ENCODE measurements around the gene BICDL2. TPM values are rescaled to one million over a fixed set of nuclear protein-coding genes. Genes with fewer than 3 reads are reported as not detected.

BICDL2 gene
- total RNA-seq, 2 donors from 2014 or later = 0.30 TPM; not detected in 1

GRCh38 chr16:3022684-3023414, 13.9 kb downstream of the BICDL2 start:
- ATAC-seq (replicated peaks in 1 of 2) (no peak), DNase-seq (peak in 1 of 2 donors; percentile 31)
- Mint-ChIP-seq H3K36me3 (ENCODE audit: insufficient read depth in 2 of 2) (peaks cover 0 to 5% of the 10 kb centered on the region in 2 donors), H3K27ac (peak overlapping the region; percentile 87), H3K27me3 (ENCODE audit: low read depth) (peaks cover 17% of the 10 kb centered on the region), H3K4me3 (peak overlapping the region; percentile 83 to 85), H3K4me1 (ENCODE audit: low read depth) (peaks cover 68% of the 10 kb centered on the region), H3K9me3 (no peaks in the 10 kb centered on the region)

DNA sequence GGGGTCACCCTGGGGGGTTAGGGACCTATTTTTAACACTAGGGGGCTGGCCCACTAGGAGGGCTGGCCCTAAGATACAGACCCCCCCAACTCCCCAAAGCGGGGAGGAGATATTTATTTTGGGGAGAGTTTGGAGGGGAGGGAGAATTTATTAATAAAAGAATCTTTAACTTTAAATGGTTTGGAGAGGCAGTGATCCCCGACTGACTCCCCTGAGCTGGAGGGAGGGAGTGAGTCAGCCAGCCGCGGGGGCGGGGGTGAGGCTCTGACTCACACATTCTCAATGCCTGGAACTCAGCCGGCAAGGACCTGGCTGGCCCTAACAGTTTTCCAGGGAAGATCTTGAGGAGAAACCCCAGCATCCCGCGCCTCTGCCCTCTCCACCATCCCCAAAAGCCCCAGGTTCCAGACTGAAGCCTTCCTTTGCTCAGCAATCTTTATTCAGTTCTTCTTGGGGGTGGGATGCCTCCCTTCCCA, 14.5 kb downstream of the BICDL2 start:
- DNase-seq (peak; percentile 91 to 94), ATAC-seq (replicated peaks in 1 of 2) (peak; percentile 39 to 46)
- H3K27me3 Mint-ChIP-seq (ENCODE audit: low read depth) = peaks cover 17% of the 10 kb centered on the region
- H3K27ac Mint-ChIP-seq = peak overlapping the region; percentile 87
- H3K9me3 Mint-ChIP-seq = no peaks in the 10 kb centered on the region
- H3K4me3 Mint-ChIP-seq = peak overlapping the region; percentile 83 to 85
- peaks cover 0 to 5% of the 10 kb centered on the region in 2 donors for H3K36me3 Mint-ChIP-seq (ENCODE audit: insufficient read depth in 2 of 2)
- H3K4me1 Mint-ChIP-seq (ENCODE audit: low read depth) = peaks cover 68% of the 10 kb centered on the region

DNA sequence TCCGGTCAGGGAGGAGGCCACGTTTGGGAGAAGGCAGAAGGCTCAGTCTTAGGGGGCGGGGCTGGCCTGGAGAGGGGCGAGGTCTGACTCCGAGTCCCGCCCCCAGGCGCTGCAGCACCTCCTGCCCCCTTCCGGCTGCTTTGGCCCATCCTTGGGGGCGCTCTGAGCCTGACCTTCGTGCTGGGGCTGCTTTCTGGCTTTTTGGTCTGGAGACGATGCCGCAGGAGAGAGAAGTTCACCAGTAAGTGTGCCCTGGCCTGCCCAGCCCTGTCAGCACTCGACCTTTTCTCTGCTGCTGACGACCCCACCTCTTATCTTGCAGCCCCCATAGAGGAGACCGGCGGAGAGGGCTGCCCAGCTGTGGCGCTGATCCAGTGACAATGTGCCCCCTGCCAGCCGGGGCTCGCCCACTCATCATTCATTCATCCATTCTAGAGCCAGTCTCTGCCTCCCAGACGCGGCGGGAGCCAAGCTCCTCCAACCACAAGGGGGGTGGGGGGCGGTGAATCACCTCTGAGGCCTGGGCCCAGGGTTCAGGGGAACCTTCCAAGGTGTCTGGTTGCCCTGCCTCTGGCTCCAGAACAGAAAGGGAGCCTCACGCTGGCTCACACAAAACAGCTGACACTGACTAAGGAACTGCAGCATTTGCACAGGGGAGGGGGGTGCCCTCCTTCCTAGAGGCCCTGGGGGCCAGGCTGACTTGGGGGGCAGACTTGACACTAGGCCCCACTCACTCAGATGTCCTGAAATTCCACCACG, 15.1 kb downstream of the BICDL2 start:
- DNase-seq = peak; percentile 84 to 87
- H3K27ac Mint-ChIP-seq = peak overlapping the region; percentile 68
- peak overlapping the region; percentile 83 to 85 for H3K4me3 Mint-ChIP-seq
- H3K36me3 Mint-ChIP-seq (ENCODE audit: insufficient read depth in 2 of 2) = peaks cover 0 to 4% of the 10 kb centered on the region in 2 donors
- peaks cover 68% of the 10 kb centered on the region for H3K4me1 Mint-ChIP-seq (ENCODE audit: low read depth)
- peak; percentile 37 to 44 for ATAC-seq (replicated peaks in 1 of 2)
- H3K9me3 Mint-ChIP-seq = no peaks in the 10 kb centered on the region
- peaks cover 17% of the 10 kb centered on the region for H3K27me3 Mint-ChIP-seq (ENCODE audit: low read depth)

GRCh38 chr16:3020604-3021448, 15.9 kb downstream of the BICDL2 start:
- ATAC-seq (replicated peaks in 1 of 2) (peak; percentile 26 to 32), DNase-seq (peak; percentile 65 to 76)
- peaks cover 17% of the 10 kb centered on the region for H3K27me3 Mint-ChIP-seq (ENCODE audit: low read depth)
- H3K27ac Mint-ChIP-seq = no peak overlapping the region
- no peaks in the 10 kb centered on the region for H3K36me3 Mint-ChIP-seq (ENCODE audit: insufficient read depth in 2 of 2)
- peak overlapping the region; percentile 83 to 85 for H3K4me3 Mint-ChIP-seq
- peaks cover 68% of the 10 kb centered on the region for H3K4me1 Mint-ChIP-seq (ENCODE audit: low read depth)
- H3K9me3 Mint-ChIP-seq = no peaks in the 10 kb centered on the region

DNA sequence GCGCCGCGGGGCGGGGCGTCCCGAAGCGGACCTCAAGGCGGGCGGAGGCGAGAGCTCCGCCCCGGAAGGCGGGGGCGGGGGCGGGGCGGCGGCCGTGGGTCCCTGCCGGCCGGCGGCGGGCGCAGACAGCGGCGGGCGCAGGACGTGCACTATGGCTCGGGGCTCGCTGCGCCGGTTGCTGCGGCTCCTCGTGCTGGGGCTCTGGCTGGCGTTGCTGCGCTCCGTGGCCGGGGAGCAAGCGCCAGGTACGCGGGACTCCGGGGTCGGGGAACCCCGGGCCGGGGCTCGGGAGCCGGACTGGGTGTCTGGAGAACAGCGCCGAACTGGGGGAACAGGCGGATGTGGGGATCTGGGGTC, 16.5 kb downstream of the BICDL2 start, which contains the start of gene TNFRSF12A:
TNFRSF12A (plus strand) TSS at position 122 of the 357 bp plus-strand sequence; CDS start at position 152, 30 bp downstream.
- Mint-ChIP-seq H3K36me3 (ENCODE audit: insufficient read depth in 2 of 2) (no peaks in the 10 kb centered on the region), H3K9me3 (no peaks in the 10 kb centered on the region), H3K4me3 (peak within 1 kb of the TSS; percentile 83 to 85), H3K27ac (peak within 1 kb of the TSS; percentile 40), H3K27me3 (ENCODE audit: low read depth) (peaks cover 17% of the 10 kb centered on the region), H3K4me1 (ENCODE audit: low read depth) (peaks cover 65% of the 10 kb centered on the region)
- DNase-seq (peak; percentile 77 to 84), ATAC-seq (replicated peaks in 1 of 2) (peak; percentile 33 to 36)

DNA sequence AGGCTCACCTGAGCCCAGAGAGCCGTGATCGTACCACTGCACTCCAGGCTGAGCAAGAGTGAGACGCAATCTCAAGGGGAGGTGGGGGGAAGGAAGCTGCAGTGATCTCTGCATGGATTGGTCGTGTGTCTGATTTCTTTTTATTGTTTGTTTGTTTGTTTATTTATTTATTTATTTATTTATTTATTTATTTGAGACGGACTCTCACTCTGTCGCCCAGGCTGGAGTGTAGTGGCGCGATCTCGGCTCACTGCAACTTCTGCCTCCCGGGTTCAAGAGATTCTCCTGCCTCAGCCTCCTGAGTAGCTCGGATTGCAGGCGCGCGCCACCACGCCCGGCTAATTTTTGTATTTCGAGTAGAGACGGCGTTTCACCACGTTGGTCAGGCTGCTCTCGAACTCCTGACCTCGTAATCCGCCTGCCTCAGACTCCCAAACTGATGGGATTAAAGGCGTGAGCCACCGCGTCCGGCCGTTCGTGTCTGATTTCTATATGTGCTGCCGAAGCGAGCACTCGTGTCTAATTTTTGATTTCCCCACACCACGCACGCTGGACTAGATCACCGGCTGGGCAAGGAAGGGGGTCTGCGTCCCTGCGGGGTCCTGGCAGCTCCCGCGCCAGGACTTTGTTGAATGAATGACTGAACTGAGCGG, 17.0 kb downstream of the BICDL2 start:
- Mint-ChIP-seq H3K9me3 (no peaks in the 10 kb centered on the region), H3K36me3 (ENCODE audit: insufficient read depth in 2 of 2) (no peaks in the 10 kb centered on the region), H3K4me1 (ENCODE audit: low read depth) (peaks cover 62% of the 10 kb centered on the region), H3K27ac (peak overlapping the region; percentile 40), H3K4me3 (peak overlapping the region; percentile 83 to 85), H3K27me3 (ENCODE audit: low read depth) (peaks cover 17% of the 10 kb centered on the region)
- DNase-seq (no peak), ATAC-seq (replicated peaks in 1 of 2) (no peak)

- no peak for ATAC-seq (replicated peaks in 1 of 2)
- DNase-seq = peak; percentile 63 to 70
- no peaks in the 10 kb centered on the region for H3K36me3 Mint-ChIP-seq (ENCODE audit: insufficient read depth in 2 of 2)
- no peak within 1 kb of the TSS for H3K27ac Mint-ChIP-seq
- H3K4me3 Mint-ChIP-seq = peak within 1 kb of the TSS; percentile 21 to 58
- H3K4me1 Mint-ChIP-seq (ENCODE audit: low read depth) = peaks cover 49% of the 10 kb centered on the region
- H3K27me3 Mint-ChIP-seq (ENCODE audit: low read depth) = peaks cover 17% of the 10 kb centered on the region
- H3K9me3 Mint-ChIP-seq = no peaks in the 10 kb centered on the region
Observed at GRCh38 chr16:3017794-3018506, 18.8 kb downstream of the BICDL2 start, which contains the start of gene CLDN6. Gene CLDN6, minus strand, starts transcription at chr16:3018183. Its CDS starts 2,162 bp downstream, at chr16:3016021.

DNA sequence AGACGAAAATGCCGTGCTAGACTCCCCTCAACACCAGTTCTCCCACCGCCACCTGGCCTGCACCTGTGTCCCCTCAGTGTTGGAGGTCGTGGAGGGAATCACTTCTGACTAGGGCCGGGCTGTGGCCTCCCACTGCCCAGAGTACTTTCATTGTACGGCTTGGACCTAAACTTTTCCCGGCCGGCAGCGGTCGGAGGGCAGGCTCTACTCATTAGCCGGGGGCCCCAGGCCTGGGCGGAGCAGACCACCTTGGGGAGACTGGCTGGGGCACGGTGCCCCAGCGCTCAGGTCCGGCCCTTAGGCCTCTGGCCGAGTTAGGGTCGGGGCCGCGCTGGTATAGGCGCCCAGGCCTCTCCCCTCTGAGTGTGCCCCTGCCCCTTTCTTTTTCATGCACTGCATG, 19.4 kb downstream of the BICDL2 start:
- Mint-ChIP-seq H3K4me1 (ENCODE audit: low read depth) (peaks cover 43% of the 10 kb centered on the region), H3K27ac (no peak overlapping the region), H3K36me3 (ENCODE audit: insufficient read depth in 2 of 2) (no peaks in the 10 kb centered on the region), H3K4me3 (no peak overlapping the region), H3K9me3 (no peaks in the 10 kb centered on the region), H3K27me3 (ENCODE audit: low read depth) (peaks cover 17% of the 10 kb centered on the region)
- no peak for ATAC-seq (replicated peaks in 1 of 2)
- no peak for DNase-seq

GRCh38 chr16:3015865-3016521, 20.8 kb downstream of the BICDL2 start:
- no peak overlapping the region for H3K4me3 Mint-ChIP-seq
- H3K36me3 Mint-ChIP-seq (ENCODE audit: insufficient read depth in 2 of 2) = no peaks in the 10 kb centered on the region
- H3K9me3 Mint-ChIP-seq = no peaks in the 10 kb centered on the region
- H3K4me1 Mint-ChIP-seq (ENCODE audit: low read depth) = peaks cover 29% of the 10 kb centered on the region
- H3K27ac Mint-ChIP-seq = no peak overlapping the region
- peaks cover 17% of the 10 kb centered on the region for H3K27me3 Mint-ChIP-seq (ENCODE audit: low read depth)
- ATAC-seq (replicated peaks in 1 of 2) = no peak
- no peak for DNase-seq

- Mint-ChIP-seq H3K9me3 (no peaks in the 10 kb centered on the region), H3K4me1 (ENCODE audit: low read depth) (peaks cover 21% of the 10 kb centered on the region), H3K27me3 (ENCODE audit: low read depth) (peaks cover 15% of the 10 kb centered on the region), H3K36me3 (ENCODE audit: insufficient read depth in 2 of 2) (no peaks in the 10 kb centered on the region), H3K4me3 (no peak overlapping the region), H3K27ac (no peak overlapping the region)
- no peak for ATAC-seq (replicated peaks in 1 of 2)
- DNase-seq = no peak
Observed at GRCh38 chr16:3014971-3015370, 21.8 kb downstream of the BICDL2 start.

GRCh38 chr16:3013998-3014690, 22.6 kb downstream of the BICDL2 start:
- no peak for ATAC-seq (replicated peaks in 1 of 2)
- no peak overlapping the region for H3K27ac Mint-ChIP-seq
- H3K4me1 Mint-ChIP-seq (ENCODE audit: low read depth) = peaks cover 13% of the 10 kb centered on the region
- H3K36me3 Mint-ChIP-seq (ENCODE audit: insufficient read depth in 2 of 2) = no peaks in the 10 kb centered on the region
- peaks cover 7% of the 10 kb centered on the region for H3K27me3 Mint-ChIP-seq (ENCODE audit: low read depth)
- H3K9me3 Mint-ChIP-seq = no peaks in the 10 kb centered on the region
- DNase-seq = no peak
- no peak overlapping the region for H3K4me3 Mint-ChIP-seq

All from activated T-cell treated with anti-CD3 and anti-CD28 coated beads, Interleukin-2, amount 50 U/mL, for 72 hours (primary cell).